HFF-Myc (cell line): ENCODE measurements around the gene LAG3.
"Not testable (repeated sequence)": the region's sequence is repeated elsewhere in the genome, so short reads cannot be mapped to it uniquely, and the experiment has no call there.

Source experiments
- DNase-seq: peaks from one replicate; pipeline ENCODE4 v3.0.0-alpha.2; 2011; ENCODE audit warnings: low read depth; ENCODE audit errors: extremely low read depth
- H3K4me3 ChIP-seq: replicated peaks from 2 replicates; pipeline ENCODE4 v1.5.1; 2011; ENCODE audit warnings: low read depth, mild to moderate bottlenecking, control low read depth, low read length
- CTCF ChIP-seq: IDR thresholded peaks from 2 replicates; pipeline ENCODE4 v1.5.1; 2012; ENCODE audit warnings: mild to moderate bottlenecking, low read depth, low read length, control low read depth; ENCODE audit errors: missing control alignments

The LAG3 gene

GRCh38 chr12:6730169-6730568 lies 42.2 kb upstream of the LAG3 start:
- no peak overlapping the region for H3K4me3 ChIP-seq
- no peak for DNase-seq
- no peak for TF ChIP-seq CTCF

GRCh38 chr12:6734506-6735387 lies 37.6 kb upstream of the LAG3 start:
- DNase-seq = no peak
- no peak for TF ChIP-seq CTCF
- no peak overlapping the region for H3K4me3 ChIP-seq

- peak; percentile 71 for TF ChIP-seq CTCF
- no peak overlapping the region for H3K4me3 ChIP-seq
- DNase-seq = no peak
Measured at GRCh38 chr12:6735448-6736191, 36.7 kb upstream of the LAG3 start.

DNA sequence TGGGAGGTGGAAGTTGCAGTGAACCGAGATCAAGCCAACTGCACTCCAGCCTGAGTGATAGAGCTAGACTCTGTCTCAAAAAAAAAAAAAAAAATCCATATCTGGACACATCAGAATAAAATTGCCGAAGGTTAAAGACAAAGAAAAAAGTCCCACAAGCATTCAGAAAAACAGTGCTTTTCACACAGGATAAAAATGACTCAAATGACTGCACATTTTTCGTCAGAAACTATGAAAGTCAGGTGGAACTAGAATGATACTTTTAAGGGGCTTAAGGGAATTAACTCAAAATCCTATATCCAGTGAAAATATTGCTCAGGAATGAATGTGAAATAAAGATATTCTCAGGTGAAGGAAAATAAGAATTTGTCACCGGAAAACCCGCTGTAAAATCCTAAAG lies 35.6 kb upstream of the LAG3 start:
- no peak for DNase-seq
- TF ChIP-seq CTCF = no peak
- H3K4me3 ChIP-seq = no peak overlapping the region

DNA sequence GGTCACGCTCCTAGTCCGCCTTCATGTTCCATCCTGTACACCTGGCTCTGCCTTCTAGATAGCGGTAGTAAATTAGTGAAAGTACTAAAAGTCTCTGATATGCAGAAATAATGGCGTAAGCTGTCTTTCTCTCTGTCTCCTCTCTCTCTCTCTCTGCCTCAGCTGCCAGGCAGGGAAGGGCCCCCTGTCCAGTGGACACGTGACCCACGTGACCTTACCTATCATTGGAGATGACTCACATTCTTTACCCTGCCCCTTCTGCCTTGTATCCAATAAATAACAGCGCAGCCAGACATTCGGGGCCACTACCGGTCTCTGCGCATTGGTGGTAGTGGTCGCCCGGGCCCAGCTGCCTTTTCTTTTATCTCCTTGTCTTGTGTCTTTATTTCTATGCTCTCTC lies 30.2 kb upstream of the LAG3 start:
- not testable (repeated sequence) for DNase-seq, H3K4me3 ChIP-seq

- TF ChIP-seq CTCF = no peak
- DNase-seq = no peak
- H3K4me3 ChIP-seq = no peak overlapping the region
Measured at GRCh38 chr12:6742834-6743233, 29.5 kb upstream of the LAG3 start.

- H3K4me3 ChIP-seq, DNase-seq: not testable (repeated sequence)
Measured at GRCh38 chr12:6743300-6743699, 29.0 kb upstream of the LAG3 start.
